Measurements from ENCODE around the gene HSDL1. TPM values are rescaled to one million over a fixed set of nuclear protein-coding genes. Genes with fewer than 3 reads are reported as not detected.

Gene HSDL1
- total RNA-seq, 1 donor from 2014 or later: 101 TPM

- TF ChIP-seq CTCF (IDR thresholded peaks at IDR 0.05) (no peak), EZH2 (IDR thresholded peaks at IDR 0.05) (no peak), EZH2phosphoT487 (IDR thresholded peaks at IDR 0.05) (no peak)
- no peaks in the 10 kb centered on the region for H3K36me3 ChIP-seq
These were observed 38.8 kb downstream of the HSDL1 start for GRCh38 chr16:84105948-84106740.

DNA sequence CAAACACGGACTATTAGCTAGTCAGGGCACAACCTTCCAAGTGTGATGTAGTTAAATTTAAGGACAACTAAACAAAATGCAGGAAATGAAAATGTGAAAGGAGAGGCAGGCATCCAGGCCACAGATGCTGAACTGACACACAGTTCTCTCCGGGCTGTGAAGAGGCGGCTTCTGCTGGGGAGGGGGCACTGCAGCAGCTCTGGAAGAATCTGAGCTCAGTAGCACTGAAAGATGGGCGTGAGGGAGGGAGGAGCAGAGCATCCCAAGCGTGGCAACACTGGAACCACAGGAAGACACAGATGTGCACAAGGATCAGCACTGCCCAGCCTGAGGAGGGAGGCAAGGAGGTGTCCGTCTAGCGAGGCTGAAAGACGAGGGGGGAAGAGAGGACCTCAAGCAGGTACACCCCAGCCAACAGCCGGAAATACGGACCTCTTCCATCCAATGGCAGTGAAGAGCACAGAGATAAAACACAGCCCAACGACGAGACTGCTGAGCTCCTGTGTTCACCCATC is 39.6 kb downstream of the HSDL1 start:
- no peak overlapping the region for H3K27ac Mint-ChIP-seq
- no peak overlapping the region for H3K4me2 ChIP-seq
- no peaks in the 10 kb centered on the region for H3K27me3 Mint-ChIP-seq (ENCODE audit: insufficient read depth, low read depth)
- H3K4me3 Mint-ChIP-seq: no peak overlapping the region
- no peaks in the 10 kb centered on the region for H3F3A ChIP-seq (ENCODE audit: low read depth)
- peaks cover 90% of the 10 kb centered on the region for H3K79me2 ChIP-seq (ENCODE audit: low read depth)
- H3K9ac ChIP-seq: peak overlapping the region; percentile 42
- H3K9me3 ChIP-seq (ENCODE audit: low read depth): no peaks in the 10 kb centered on the region
- no peak overlapping the region for H3K27ac ChIP-seq
- H4K20me1 ChIP-seq (ENCODE audit: low read depth): peaks cover 60% of the 10 kb centered on the region
- no peaks in the 10 kb centered on the region for H3K9me3 Mint-ChIP-seq
- H3K36me3 Mint-ChIP-seq: peaks cover 7% of the 10 kb centered on the region
- peaks cover 12% of the 10 kb centered on the region for H3K4me1 Mint-ChIP-seq
- DNase-seq (ENCODE audit: low spot score): no peak
- no peak overlapping the region for H2AFZ ChIP-seq (replicated peaks)
- H3K4me3 ChIP-seq: no peak overlapping the region
- H3K4me1 ChIP-seq: no peaks in the 10 kb centered on the region
- H3K36me3 ChIP-seq: no peaks in the 10 kb centered on the region
- TF ChIP-seq EZH2 (IDR thresholded peaks at IDR 0.05): no peak
- TF ChIP-seq EZH2phosphoT487 (IDR thresholded peaks at IDR 0.05): no peak
- no peak for TF ChIP-seq CTCF (IDR thresholded peaks at IDR 0.05)
- H3K27me3 ChIP-seq: no peaks in the 10 kb centered on the region

More at GRCh38 chr16:84105948-84106740, 38.8 kb downstream of the HSDL1 start:
- Histone ChIP-seq H3K9me3 (ENCODE audit: low read depth) (no peaks in the 10 kb centered on the region), H3K4me1 (no peaks in the 10 kb centered on the region), H2AFZ (replicated peaks) (no peak overlapping the region), H3K4me2 (no peak overlapping the region), H4K20me1 (ENCODE audit: low read depth) (peaks cover 68% of the 10 kb centered on the region), H3K27me3 (no peaks in the 10 kb centered on the region), H3K4me3 (no peak overlapping the region), H3K79me2 (ENCODE audit: low read depth) (peaks cover 95% of the 10 kb centered on the region), H3K9ac (peak overlapping the region; percentile 42), H3K27ac (no peak overlapping the region), H3F3A (ENCODE audit: low read depth) (no peaks in the 10 kb centered on the region)
- no peak for DNase-seq (ENCODE audit: low spot score)
- Mint-ChIP-seq H3K36me3 (peaks cover 7% of the 10 kb centered on the region), H3K9me3 (no peaks in the 10 kb centered on the region), H3K4me3 (no peak overlapping the region), H3K4me1 (peaks cover 15% of the 10 kb centered on the region), H3K27me3 (ENCODE audit: insufficient read depth, low read depth) (no peaks in the 10 kb centered on the region), H3K27ac (no peak overlapping the region)

GRCh38 chr16:84104231-84104630 is 40.7 kb downstream of the HSDL1 start:
- Histone ChIP-seq H3K27me3 (no peaks in the 10 kb centered on the region), H3K4me1 (no peaks in the 10 kb centered on the region), H3K4me3 (no peak overlapping the region), H3K27ac (no peak overlapping the region), H4K20me1 (ENCODE audit: low read depth) (peaks cover 51% of the 10 kb centered on the region), H3K4me2 (no peak overlapping the region), H3F3A (ENCODE audit: low read depth) (no peaks in the 10 kb centered on the region), H3K36me3 (no peaks in the 10 kb centered on the region), H3K9me3 (ENCODE audit: low read depth) (no peaks in the 10 kb centered on the region), H3K79me2 (ENCODE audit: low read depth) (peaks cover 79% of the 10 kb centered on the region), H3K9ac (no peak overlapping the region), H2AFZ (replicated peaks) (no peak overlapping the region)
- Mint-ChIP-seq H3K27me3 (ENCODE audit: insufficient read depth, low read depth) (no peaks in the 10 kb centered on the region), H3K9me3 (no peaks in the 10 kb centered on the region), H3K4me3 (no peak overlapping the region), H3K36me3 (peaks cover 7% of the 10 kb centered on the region), H3K27ac (no peak overlapping the region), H3K4me1 (peaks cover 11% of the 10 kb centered on the region)
- DNase-seq (ENCODE audit: low spot score): no peak
- TF ChIP-seq EZH2phosphoT487 (IDR thresholded peaks at IDR 0.05) (no peak), EZH2 (IDR thresholded peaks at IDR 0.05) (no peak), CTCF (IDR thresholded peaks at IDR 0.05) (no peak)
